Measurements from ENCODE around the gene TNRC6C.

The TNRC6C gene

DNA sequence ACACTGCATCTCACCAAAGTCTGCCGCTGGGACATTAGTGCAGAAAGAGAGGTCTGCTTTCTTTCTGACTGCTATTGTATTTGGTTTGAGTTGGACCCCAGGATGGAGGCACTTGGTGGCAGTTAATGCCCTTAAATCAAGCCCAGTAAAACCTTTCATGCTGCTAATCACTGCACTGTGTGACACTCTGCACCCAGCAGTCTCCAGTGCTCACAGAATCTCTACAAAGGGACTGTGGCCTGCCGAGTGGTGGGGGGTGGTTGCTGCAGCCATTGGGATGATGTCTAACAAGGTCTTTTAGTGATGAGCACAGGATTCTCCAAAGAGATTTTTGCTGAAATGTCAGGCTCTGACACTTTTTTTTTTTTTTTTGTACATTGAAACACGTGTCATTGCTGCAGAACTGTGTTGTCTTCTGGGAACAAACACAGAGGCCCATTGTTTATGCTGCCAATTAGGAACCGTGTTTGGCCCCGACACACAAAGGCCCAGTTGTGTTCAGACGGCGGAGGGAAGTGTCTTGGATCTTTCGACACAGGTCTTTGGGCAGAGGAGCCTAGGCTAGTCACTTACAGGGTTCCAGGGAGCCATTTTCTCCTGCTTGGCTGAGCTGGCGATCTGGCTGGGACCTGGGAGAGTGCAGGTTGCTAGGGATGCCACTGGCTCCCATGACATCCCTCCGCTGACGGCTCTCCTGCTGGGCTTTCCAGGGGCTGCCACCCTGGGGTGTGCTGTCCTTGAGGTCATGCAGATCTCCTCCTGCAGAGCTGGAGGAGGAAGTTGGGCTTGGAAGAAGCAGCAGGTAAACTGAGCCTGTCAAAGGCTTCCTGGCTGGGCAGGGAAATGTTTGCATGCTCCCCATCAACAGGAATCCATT lies 16.2 kb upstream of the TNRC6C start:
- no peak for DNase-seq (ENCODE audit: extremely low spot score)
- POLR2A ChIA-PET: interaction anchor here (1.4 kb wide), 1 partner anchor 16 kb away, joined by 3 read pairs; the partner anchor contains the start of gene TNRC6C
- CTCF ChIA-PET: no interaction called here
- TF ChIP-seq, protein P1, sequence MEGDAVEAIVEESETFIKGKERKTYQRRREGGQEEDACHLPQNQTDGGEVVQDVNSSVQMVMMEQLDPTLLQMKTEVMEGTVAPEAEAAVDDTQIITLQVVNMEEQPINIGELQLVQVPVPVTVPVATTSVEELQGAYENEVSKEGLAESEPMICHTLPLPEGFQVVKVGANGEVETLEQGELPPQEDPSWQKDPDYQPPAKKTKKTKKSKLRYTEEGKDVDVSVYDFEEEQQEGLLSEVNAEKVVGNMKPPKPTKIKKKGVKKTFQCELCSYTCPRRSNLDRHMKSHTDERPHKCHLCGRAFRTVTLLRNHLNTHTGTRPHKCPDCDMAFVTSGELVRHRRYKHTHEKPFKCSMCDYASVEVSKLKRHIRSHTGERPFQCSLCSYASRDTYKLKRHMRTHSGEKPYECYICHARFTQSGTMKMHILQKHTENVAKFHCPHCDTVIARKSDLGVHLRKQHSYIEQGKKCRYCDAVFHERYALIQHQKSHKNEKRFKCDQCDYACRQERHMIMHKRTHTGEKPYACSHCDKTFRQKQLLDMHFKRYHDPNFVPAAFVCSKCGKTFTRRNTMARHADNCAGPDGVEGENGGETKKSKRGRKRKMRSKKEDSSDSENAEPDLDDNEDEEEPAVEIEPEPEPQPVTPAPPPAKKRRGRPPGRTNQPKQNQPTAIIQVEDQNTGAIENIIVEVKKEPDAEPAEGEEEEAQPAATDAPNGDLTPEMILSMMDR (IDR thresholded peaks at IDR 0.05; ENCODE audit: control extremely low read depth, extremely low read depth, low read depth, missing control alignments): no peak

DNA sequence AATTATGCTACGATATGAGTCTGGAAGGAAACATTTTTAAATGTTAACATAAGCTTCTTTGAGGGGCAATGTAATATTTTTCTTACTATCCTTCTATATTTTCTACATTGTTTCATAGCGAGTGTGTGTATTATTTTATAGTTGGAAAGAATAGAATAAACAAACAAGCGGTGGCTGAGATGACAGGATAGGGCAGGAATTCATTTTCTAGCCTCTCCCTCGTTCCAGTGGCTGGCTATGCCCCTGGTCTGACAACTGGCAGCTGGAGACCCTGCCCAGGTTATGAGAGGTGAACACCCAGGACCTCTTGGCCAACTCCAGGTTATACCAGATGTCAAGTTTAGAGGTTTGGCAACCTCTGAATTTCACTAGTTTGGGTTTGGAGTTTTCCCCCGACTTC lies 14.5 kb upstream of the TNRC6C start:
- TF ChIP-seq, protein P1 (IDR thresholded peaks at IDR 0.05; ENCODE audit: control extremely low read depth, extremely low read depth, low read depth, missing control alignments): no peak
- no peak for DNase-seq (ENCODE audit: extremely low spot score)
- POLR2A ChIA-PET: interaction anchor here (1.2 kb wide), 1 partner anchor 15 kb away, joined by 4 read pairs; the partner anchor contains the start of gene TNRC6C
- CTCF ChIA-PET: no interaction called here

DNA sequence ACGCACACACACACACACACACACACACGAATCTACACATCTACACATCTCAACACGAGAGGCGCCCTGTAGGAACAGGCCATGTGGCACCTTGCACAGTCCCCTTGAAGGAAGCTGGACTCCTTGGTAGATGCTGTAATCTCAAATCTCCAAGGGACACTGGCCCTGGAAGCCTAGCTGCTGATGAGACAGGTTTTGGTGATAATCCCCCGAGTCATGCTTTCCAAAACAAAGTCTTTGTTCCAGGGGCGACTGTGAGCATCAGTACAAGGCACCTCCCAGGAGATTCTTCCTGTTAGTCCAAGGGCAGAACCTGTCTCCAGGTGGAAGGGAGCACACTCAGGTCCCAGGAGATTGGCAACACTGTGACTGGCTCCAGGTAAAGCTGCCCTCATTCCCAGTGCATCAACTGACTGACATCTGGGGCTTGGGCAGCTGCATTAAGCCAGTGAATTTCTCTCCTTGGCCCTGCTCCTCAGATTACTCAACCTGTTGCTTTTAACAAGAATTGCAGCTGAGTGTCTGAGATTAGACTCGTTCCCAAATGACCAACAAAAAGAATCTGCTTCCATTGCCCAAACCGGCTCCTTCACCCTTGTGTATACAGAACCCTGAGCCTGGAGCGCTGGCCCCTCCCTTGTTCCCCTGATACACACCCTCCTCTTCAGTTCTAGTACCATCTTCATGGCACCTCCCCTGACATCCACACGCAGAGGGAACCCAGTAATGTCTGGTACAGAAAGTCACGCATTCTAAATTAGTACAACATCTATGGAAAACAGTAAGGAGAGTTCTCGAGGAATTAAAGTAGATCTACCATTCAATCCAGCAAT lies 13.9 kb upstream of the TNRC6C start:
- ChIA-PET POLR2A (interaction anchor here (1.5 kb wide), 1 partner anchor 14 kb away, joined by 3 read pairs; the partner anchor contains the start of gene TNRC6C), CTCF (no interaction called here)
- TF ChIP-seq, protein P1 (IDR thresholded peaks at IDR 0.05; ENCODE audit: control extremely low read depth, extremely low read depth, low read depth, missing control alignments): no peak
- DNase-seq (ENCODE audit: extremely low spot score): no peak

DNA sequence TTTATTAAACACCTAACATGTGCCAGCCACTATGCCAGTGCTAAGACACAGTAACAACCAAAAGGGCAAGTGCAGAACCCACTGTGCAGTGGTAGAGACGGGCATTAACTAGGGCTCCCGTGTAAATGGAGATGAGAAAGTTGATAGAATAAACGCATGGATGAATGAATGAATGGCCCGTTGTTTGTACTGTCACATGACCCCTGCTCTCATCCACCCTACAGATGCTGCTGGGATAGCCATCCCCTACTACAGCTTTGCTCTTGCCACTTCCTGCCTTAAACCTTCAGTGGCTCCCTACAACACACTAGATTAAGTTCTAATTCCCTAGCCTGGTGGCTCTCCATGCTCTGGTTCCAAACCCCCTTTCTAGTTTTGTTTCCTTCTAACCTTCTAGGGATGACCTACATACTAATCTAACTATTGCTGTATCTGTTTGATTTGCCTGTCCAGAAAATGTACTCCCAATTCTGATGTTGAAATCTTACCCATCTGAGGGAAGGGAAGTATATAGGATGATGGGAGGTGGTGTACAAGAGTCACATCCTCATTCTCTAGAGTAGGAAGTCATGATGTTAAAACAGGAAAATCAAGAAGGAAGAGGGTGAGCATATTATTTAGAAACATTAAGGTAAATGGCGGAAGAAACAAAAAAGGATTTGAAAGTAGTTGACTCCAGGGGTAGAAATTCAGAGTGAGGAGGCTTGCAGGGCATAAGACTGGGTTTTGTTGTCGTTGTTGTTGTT lies 11.4 kb upstream of the TNRC6C start:
- DNase-seq (ENCODE audit: extremely low spot score): no peak
- TF ChIP-seq, protein P1 (IDR thresholded peaks at IDR 0.05; ENCODE audit: control extremely low read depth, extremely low read depth, low read depth, missing control alignments): no peak
- POLR2A ChIA-PET: no interaction called here
- CTCF ChIA-PET: interaction anchor here (1.7 kb wide), 1 partner anchor 18 kb away, joined by 4 read pairs; no protein-coding TSS in a partner anchor

DNA sequence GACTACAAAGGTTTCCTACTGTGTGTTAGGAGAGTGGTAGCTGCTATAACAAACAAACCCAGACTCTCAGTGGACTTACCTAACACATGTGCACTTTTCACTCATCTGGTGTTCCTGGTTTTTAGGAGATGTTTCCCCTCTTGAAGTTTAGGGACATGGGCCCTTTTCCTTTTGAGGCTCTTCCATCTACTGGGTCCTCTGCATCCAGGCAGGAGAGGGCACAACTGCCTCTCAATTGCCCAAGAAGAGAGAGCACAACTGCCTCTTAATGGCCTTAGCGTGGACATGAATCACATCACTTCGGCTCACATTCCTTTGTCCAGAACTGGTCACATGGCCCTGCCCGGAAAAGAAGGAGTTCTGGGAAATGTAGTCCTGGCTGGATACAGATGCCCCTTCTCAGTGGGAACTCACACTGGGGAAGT lies 9.8 kb upstream of the TNRC6C start:
- no peak for DNase-seq (ENCODE audit: extremely low spot score)
- CTCF ChIA-PET: interaction anchor here (1.7 to 2.3 kb wide), 2 partner anchors 12 to 17 kb away, joined by 4 to 5 read pairs; no protein-coding TSS in a partner anchor
- POLR2A ChIA-PET: no interaction called here
- TF ChIP-seq, protein P1 (IDR thresholded peaks at IDR 0.05; ENCODE audit: control extremely low read depth, extremely low read depth, low read depth, missing control alignments): no peak

DNA sequence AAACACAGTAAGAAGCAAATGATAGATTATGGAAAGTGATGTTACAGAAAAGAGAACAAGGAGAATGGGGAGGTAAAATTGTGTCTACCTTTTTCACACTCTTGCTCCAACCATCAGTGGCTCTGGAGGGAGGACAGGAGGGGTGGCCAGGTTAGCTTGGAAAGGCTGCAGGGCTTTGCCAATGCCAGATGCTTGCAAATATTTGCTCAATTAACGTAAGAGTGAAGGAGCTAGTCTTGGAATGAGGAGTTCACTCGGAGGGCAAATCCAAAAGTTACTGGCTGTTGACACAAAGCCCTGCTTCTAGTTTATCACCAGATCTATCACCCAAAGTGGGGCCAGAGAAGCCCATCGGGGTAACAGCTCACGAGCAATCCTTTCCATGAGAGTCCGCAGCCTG lies 7.4 kb upstream of the TNRC6C start:
- POLR2A ChIA-PET: no interaction called here
- TF ChIP-seq, protein P1 (IDR thresholded peaks at IDR 0.05; ENCODE audit: control extremely low read depth, extremely low read depth, low read depth, missing control alignments): no peak

More for the DNA sequence above, 7.4 kb upstream of the TNRC6C start:
- DNase-seq (ENCODE audit: extremely low spot score): no peak
- CTCF ChIA-PET: no interaction called here
